Effector CD4-positive, alpha-beta T cell (primary cell): ENCODE data around the gene TDRD6.
"Not testable (repeated sequence)": the region's sequence is repeated elsewhere in the genome, so short reads cannot be mapped to it uniquely, and the experiment has no call there.

ENCODE experiments used
- DNase-seq: peaks from one replicate; pipeline ENCODE4 v3.0.0-alpha.2; 2020

Gene TDRD6

DNA sequence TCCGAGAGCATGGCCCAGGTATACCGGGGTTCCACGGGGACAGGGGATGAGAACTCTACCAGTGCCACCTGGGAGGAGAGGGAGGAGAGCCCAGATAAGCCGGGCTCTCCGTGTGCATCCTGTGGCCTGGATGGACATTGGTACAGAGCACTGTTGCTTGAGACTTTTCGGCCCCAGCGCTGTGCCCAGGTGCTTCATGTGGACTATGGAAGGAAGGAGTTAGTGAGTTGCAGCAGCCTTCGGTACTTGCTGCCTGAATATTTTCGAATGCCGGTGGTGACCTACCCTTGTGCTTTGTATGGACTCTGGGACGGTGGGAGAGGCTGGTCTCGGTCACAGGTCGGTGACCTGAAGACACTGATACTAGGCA, 1.3 kb downstream of the TDRD6 start:
- no peak for DNase-seq

DNA sequence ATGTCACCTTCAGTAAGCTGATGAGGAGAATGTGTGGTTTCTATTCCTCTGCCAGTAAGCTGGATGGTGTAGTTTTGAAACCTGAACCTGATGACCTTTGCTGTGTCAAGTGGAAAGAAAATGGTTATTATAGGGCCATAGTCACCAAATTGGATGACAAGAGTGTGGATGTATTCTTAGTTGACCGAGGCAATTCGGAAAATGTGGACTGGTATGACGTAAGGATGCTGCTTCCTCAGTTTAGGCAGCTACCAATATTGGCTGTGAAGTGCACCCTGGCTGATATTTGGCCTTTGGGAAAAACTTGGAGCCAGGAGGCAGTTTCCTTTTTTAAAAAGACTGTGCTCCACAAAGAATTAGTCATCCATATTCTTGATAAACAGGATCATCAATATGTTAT, 2.0 kb downstream of the TDRD6 start:
- no peak for DNase-seq

GRCh38 chr6:46690141-46690755, 2.6 kb downstream of the TDRD6 start:
- DNase-seq: no peak

- no peak for DNase-seq
Measured at GRCh38 chr6:46690911-46691451, 3.3 kb downstream of the TDRD6 start.

- DNase-seq: no peak
Measured at GRCh38 chr6:46699970-46700369, 12.3 kb downstream of the TDRD6 start.

- no peak for DNase-seq
Measured at GRCh38 chr6:46704562-46704961, 16.9 kb downstream of the TDRD6 start.

GRCh38 chr6:46706464-46706863, 18.8 kb downstream of the TDRD6 start:
- DNase-seq: no peak

DNA sequence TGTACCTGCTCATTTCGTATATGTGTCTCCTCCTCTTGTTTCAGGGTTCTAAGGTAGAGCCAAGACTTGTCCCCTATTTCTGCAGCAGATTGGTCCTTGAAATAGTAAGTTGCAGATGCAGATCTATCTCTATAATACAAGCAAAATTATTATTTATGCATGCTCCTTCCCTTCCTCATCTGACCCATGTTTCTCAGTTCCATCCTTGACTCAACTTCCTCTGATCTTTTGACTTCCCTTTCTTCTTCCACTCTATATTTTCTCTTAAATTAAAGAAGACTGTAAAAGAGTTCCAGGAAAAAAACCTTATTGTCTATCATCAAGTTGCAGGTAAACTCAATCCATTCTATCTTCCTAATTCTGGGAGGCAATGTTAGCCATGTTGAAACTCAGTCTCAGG, 23.8 kb downstream of the TDRD6 start:
- no peak for DNase-seq

DNA sequence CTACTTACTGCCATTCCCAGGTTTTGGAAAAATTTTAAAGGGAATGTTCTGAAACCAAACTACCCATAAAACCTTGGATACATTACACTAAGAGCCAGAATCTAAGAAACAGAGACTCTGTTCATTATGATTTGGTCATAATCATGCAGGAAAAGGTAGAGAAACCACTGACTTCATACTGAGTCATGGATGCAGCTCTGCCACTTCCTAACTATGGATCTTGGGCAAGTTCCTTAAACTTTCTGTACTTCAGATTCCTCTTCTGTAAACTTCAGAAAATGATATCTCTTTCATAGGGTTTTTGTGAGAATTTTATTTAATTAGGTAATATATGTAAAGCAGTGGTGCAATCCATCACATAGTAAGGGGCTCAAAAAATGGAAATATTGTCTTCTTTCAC, 27.5 kb downstream of the TDRD6 start:
- no peak for DNase-seq

- no peak for DNase-seq
Measured at GRCh38 chr6:46719099-46719498, 31.4 kb downstream of the TDRD6 start.

DNA sequence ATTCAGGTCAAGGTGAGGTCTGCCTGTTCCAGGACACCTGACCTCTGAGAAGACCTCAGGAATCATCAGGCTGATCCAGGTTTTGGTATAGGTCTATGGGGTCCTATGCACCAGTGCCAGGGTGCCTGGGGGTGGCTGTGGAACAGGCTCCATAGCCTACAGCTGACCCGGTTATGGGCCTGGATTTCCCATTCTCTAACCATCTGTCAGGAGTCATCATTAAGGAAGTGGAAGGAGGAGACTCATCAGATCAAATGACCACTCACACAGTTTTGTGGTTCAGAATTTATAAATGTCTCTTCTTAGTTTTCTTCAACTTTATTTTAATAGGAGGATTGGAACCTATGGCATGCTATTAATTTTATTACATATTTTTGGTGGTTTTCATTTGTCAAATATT, 32.7 kb downstream of the TDRD6 start:
- no peak for DNase-seq

DNA sequence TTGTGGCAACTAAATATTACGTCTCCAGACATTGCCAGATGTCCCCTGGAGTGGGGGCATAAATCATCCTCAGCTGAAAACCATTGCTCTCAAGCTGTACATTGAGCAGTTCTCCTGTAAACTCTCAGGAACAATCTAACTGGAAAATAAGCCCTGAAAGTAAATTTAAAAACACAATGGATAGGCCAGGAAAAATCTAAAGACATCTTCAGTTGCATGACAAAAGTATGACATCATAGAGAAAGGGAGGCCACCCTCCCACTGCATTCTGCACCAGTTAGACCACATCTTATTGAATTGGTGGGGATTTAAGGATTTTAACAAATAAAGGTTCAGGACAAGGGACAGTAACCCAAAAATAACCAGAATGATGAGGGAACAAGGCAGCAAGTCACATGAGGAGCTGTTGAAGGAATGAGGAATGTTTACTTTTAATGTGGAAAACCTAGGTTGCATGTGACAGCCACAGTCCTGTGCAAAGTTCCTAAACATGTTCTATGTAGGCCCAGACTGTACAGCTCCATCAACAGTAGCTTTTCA, 42.2 kb downstream of the TDRD6 start:
- DNase-seq: no peak

- DNase-seq: no peak
Measured at GRCh38 chr6:46730921-46731461, 43.3 kb downstream of the TDRD6 start.

- no peak for DNase-seq
Measured at GRCh38 chr6:46733341-46733801, 45.7 kb downstream of the TDRD6 start.

DNA sequence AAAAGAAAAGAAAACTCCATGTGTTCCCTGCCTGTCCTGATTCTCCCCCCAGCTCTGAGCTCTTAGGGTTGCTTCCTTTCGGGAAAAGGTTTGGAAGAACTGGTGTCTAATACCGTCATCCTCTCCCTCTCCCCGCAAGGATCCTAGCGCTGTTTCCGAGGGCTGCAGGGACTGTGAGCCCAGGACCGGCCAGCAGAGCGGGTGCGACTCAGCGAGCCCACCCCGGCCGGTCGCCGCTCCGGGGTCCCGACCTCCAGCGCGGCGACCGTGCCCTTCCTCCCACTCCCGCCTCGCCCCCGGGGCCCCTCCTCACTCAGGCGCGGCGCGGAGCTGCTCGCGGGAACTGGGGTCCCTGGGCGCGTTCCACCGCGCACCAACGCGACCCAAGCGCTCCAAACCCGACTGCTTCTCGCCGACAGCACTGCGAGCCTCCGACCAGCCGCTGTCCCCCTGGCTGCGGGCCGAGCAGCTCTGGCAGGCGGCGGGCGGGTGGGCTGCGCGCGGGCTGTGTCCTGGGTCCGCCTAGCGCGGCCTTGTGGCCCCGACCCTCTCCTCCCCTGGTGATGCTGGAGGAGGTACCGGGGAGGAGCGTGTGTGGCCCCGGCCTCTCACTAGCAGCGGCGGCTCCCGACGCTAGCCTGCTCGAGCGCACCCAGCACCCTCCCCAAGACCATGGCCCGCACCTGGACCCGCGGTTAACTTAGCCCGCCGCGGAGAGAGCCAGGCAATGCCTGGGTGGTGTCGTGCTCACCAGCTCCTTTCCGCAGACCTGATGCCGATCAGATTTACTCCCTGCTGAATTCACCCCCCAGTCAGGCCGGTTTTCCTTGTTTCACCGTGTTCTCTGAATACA, 47.4 kb downstream of the TDRD6 start, which contains the start of gene PLA2G7:
Gene PLA2G7 (minus strand): TSS at position 509 of the 853 bp plus-strand sequence. CDS start 12,484 bp downstream, outside the sequence.
- no peak for DNase-seq

- DNase-seq: no peak
Measured at GRCh38 chr6:46735720-46736031, 48.0 kb downstream of the TDRD6 start.

GRCh38 chr6:46736906-46737305, 49.2 kb downstream of the TDRD6 start:
- DNase-seq: no peak

DNA sequence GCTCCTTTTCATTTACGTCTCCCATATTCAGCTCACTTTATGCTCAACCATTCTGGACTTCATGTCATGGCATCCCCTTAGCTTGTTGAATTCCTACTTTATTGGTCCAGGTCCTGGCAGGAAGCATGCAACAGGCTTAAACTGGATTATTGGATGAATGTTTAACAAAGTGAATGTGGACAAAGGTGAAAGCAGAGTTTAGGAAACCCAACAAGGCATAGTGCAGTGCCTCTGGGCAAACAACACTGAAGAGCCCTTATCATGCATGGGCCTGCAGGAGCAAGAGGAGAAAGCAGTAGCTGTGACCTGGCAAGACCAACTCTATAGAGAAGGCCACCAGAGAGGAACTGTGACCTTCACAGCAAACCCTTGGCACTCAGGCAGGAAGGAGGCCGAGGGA, 53.8 kb downstream of the TDRD6 start:
- DNase-seq: no peak

DNA sequence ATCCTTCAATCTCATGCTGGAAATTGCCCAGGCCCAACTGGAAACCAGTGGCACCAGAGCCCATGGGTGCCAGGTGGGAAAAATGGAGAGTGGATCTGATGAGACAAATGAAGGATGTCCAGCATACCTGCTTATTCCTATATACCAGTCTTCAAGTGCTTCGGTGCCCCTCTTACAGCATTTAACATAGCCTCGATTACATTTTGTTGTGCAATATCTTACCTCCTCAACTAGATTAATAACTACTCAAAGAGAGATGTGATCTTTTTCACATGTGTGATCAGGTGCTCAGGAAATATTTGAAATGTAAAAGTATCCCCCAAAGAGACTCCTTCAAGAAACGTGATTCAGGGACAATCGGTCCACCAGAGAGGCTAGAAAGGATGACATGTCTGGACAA, 54.2 kb downstream of the TDRD6 start:
- no peak for DNase-seq

DNA sequence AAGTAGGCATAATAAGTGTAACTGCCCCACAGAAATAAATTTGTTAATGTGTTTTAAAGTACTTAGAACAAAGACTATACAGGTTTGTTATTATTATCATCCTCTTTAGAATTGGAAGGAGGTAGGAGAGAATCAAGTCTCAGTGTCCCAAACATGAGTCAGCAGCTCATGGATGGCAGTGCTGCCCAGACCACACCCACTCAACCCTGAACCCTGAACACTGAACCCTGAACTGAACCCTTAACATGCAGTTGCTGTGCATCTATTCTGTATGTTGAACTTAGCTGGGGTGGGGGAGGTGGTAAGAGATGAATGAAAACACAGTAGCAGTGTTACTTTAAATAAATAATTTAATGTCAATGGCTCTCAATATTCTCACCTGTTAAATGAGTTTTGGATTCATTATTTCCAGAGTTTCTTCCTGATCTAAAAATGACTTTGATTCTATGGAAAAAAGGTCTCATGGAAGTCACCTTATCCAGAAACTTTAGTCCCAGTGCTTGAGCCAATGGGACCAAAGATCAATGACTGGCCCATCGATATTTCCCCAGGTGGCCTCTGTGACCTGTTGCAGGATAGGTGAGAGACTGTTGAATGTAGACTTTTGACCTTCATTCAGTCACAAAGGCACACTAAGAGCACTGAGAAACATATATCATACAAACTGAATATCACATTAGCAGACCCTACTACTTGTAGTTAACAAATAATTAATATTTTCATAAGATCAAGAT, 55.9 kb downstream of the TDRD6 start:
- no peak for DNase-seq

GRCh38 chr6:46744159-46744725, 56.6 kb downstream of the TDRD6 start:
- not testable (repeated sequence) for DNase-seq

- DNase-seq: no peak
Measured at GRCh38 chr6:46745973-46746372, 58.3 kb downstream of the TDRD6 start.

DNA sequence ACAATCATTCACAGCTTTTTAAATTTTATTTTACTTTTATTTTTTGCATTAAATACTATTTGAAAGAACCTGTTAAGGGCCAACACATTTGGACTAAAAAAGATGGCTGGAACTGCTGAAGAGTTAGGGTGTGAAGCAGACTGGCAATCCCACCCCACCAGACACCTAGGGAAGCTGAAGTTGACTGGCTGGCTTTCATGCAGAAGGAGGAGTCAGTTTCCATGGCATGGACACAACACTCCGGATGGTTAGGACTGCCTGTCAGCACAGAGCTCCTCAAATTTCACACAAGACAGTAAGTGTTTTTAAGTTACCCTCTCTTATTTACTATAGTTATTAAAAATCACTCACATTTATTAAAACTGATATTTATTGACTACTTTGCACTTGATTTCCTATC, 59.0 kb downstream of the TDRD6 start, which contains the start of gene ANKRD66:
Gene ANKRD66 (plus strand): TSS at position 238 of the 400 bp plus-strand sequence. CDS start 5,016 bp downstream, outside the sequence.
- DNase-seq: no peak
